GM12864 (cell line): ENCODE results near the gene SH3GL3.

Experiments used
- DNase-seq: peaks from one replicate; pipeline ENCODE4 v3.0.0-alpha.2; 2011; ENCODE audit warnings: low read depth
- H3K4me3 ChIP-seq: 2 replicates; pipeline ENCODE4 v1.5.1; 2011; ENCODE audit warnings: mild to moderate bottlenecking, low read depth, low read length, control low read depth
- TF ChIP-seq, protein P1 (sequence below): IDR thresholded peaks from 2 replicates; pipeline ENCODE4 v1.5.1; 2011; ENCODE audit warnings: low read depth, mild to moderate bottlenecking, moderate library complexity, low read length, control low read depth, inconsistent platforms; ENCODE audit errors: missing control alignments

The SH3GL3 gene

GRCh38 chr15:83569341-83569740 is 122.2 kb downstream of the SH3GL3 start:
- TF ChIP-seq, protein P1, sequence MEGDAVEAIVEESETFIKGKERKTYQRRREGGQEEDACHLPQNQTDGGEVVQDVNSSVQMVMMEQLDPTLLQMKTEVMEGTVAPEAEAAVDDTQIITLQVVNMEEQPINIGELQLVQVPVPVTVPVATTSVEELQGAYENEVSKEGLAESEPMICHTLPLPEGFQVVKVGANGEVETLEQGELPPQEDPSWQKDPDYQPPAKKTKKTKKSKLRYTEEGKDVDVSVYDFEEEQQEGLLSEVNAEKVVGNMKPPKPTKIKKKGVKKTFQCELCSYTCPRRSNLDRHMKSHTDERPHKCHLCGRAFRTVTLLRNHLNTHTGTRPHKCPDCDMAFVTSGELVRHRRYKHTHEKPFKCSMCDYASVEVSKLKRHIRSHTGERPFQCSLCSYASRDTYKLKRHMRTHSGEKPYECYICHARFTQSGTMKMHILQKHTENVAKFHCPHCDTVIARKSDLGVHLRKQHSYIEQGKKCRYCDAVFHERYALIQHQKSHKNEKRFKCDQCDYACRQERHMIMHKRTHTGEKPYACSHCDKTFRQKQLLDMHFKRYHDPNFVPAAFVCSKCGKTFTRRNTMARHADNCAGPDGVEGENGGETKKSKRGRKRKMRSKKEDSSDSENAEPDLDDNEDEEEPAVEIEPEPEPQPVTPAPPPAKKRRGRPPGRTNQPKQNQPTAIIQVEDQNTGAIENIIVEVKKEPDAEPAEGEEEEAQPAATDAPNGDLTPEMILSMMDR = no peak
- DNase-seq = no peak
- H3K4me3 ChIP-seq = no peak overlapping the region

DNA sequence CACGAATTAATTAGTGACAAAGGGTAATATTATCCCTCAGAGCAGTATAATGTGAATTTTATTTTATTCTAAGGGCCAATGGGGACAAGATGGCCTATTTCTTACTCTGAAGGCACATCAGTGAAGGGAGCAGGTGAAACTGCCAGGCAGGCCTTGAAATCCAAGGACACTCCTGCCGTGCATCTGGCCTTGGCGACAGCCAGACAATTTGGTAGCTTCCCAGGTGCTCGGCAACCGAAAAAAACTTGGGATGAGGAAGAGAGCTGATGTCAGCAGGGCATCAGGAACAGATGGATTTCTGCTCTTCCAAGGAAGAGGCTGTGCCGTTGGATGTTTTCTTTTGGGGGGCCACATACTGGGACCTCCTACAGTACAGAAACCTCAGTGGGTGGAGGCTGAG is 123.6 kb downstream of the SH3GL3 start:
- H3K4me3 ChIP-seq = no peak overlapping the region
- no peak for DNase-seq
- TF ChIP-seq, protein P1 = no peak

DNA sequence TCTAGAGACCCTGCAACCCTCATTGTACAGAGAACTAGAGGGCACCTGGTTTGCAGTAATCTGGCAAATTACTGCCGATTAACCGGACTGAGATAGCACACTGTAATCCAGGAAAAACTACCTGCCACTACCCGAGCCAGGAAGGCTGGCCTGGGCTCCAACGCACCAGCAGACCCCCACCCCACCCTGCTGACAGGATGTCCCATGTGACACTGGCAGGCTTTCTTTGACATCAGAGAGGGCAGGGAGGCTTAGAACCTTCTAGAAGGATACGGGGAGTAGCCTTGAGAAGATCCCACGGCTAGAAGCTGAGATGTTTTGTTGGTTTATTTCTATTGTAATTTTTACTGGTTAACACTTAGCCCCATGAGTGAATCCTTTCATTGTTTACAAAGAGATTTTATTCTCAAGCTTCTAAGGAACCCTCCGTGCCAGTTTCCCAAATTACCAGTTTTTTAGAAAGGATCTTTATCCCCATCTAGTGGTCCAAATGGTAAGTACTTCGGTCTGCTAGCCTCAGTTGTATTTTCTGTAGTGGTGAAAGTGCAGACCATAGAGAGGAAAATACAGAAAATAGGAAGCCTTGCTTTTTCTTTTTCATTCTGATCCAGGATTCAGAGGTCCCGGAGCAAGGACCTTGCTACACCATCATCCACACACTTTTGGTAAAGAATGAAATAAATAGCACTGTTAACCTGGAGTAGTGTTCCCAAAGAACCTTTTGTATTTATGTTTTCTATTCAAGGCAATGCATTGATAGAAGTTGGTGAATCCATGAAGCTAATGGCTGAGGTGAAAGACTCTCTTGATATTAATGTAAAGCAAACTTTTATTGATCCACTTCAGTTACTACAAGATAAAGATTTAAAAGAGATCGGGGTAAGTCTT is 124.9 kb downstream of the SH3GL3 start:
- no peak for DNase-seq
- TF ChIP-seq, protein P1 = peak; percentile 53
- H3K4me3 ChIP-seq = no peak overlapping the region

GRCh38 chr15:83574345-83574744 is 127.2 kb downstream of the SH3GL3 start:
- no peak for DNase-seq
- TF ChIP-seq, protein P1 = no peak
- no peak overlapping the region for H3K4me3 ChIP-seq

DNA sequence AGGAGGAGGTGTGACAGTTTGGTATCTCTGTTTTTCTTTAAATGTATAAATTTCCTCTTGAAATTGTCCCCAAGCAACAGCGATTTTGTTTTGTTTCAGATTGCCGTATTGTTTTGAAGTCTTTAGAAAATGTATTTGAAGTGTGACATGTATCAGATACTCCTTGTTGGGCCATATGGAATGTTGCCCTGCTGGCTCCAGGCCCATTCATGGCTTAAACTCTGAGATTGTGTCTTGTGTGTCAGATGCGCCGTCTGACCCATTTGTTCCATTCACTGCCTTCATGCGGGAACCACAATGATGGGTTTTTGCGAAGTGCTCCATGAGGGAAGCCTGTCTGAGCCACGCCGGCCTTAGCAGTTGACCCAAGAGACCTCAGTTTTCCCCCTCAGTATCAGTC is 131.6 kb downstream of the SH3GL3 start:
- no peak overlapping the region for H3K4me3 ChIP-seq
- TF ChIP-seq, protein P1 = no peak
- no peak for DNase-seq

- no peak overlapping the region for H3K4me3 ChIP-seq
- no peak for DNase-seq
- TF ChIP-seq, protein P1 = no peak
Measured at GRCh38 chr15:83581381-83581780, 134.2 kb downstream of the SH3GL3 start.

GRCh38 chr15:83582381-83582780 is 135.2 kb downstream of the SH3GL3 start:
- TF ChIP-seq, protein P1 = no peak
- no peak overlapping the region for H3K4me3 ChIP-seq
- no peak for DNase-seq
